GM20431 (cell line): ENCODE results near the gene ZMYND8.

Experiments
- in situ Hi-C: fragments of 300-500 bp; cut with MseI, MboI; formaldehyde crosslinking; loops from one replicate; pipeline ENCODE4 v1.15.0; 2020; ENCODE audit warnings: low sequenced_read_pairs; ENCODE audit not compliant: unreplicated experiment

ZMYND8 gene

DNA sequence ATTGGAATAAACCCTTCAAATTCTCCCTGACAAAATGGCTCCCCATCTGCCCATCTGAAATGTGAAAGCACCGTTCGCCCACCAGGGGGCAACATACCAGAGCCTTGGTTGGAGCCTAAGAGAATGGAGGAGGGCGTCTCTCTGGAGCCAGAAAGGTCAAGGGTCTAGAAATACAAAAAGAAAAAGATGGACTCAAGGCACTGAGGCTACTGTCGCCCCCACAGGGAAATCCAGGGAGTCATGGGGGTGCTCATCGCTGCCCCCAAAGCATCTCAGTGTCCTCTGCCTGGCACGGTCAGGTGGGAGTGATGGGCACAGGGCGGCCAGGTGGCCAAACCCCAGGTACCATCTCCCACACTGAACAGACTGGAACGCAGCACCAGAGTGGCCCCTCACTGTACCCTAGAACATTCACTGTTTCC lies 136.3 kb downstream of the ZMYND8 start:
- in situ Hi-C loops: no loop called here

DNA sequence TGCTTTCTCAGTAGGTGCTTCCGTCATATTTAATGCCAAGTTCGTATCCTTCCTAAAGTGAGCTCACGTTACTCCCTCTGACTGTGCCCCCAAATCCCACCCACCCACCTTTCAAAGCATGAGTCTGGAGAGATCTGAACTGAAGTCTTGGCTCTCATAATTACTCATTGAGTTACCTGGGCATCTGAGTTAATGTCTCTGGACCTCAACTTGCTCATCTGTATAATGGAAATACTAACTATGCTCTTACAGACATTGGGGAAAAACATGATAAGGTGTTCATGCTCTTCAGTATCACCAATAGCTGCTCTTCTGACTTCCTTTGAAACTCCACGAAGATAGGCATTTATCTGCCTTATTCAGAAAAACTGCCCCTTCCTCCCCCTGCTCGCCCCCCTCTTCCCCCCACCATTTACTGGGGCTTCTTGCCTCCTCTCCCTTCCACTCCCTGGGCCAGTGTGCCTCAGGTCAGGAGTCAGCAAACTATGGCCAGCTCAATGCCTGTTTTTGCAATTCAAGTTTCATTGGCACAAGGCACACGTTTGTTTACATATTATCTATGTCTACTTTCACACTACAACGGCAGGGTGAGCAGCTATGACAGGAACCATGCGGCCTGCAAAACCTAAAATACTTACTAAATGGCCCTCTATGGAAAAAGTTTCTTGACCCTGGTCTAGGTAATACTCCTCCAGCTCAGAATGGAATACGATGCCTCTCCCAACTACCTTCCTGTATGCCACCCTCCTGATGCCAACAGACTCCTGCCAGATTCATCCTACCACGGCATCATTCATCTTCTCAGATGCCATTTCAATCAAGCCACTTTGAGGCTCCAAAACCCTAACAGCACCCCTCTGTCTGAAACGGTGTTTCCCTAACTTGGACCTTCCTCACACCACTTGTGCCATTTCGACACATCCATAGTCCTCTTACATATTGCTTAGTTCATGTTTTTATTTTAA lies 138.7 kb downstream of the ZMYND8 start:
- in situ Hi-C loops: no loop called here

DNA sequence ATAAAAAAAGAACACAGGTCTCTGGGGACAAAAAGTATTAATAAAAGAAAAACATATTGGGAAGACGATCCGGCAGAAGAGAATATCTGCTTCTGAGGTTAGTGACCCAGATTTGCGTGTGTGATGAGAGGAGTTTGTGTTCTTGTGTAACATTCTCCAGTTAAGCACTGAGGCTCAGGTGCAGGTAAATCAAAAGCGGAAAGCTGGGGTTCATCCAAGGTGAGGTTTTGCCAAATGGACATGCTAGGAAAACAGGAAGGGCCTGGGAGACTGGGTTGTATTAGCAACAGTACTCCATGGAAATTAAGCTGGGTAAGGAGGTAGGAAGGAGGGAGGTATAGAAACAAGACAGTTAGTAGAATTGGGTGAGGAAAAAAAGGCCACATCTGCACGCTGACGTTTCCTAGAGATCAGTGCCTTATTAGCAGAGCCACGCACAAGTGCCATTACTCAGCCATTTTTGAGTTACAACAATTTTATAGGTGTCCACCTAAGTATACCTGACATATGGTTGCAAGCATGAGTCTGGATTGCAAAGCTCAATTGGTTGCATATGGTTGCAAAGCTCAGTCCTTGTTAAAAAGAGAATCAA lies 139.6 kb downstream of the ZMYND8 start:
- in situ Hi-C loops: no loop called here

DNA sequence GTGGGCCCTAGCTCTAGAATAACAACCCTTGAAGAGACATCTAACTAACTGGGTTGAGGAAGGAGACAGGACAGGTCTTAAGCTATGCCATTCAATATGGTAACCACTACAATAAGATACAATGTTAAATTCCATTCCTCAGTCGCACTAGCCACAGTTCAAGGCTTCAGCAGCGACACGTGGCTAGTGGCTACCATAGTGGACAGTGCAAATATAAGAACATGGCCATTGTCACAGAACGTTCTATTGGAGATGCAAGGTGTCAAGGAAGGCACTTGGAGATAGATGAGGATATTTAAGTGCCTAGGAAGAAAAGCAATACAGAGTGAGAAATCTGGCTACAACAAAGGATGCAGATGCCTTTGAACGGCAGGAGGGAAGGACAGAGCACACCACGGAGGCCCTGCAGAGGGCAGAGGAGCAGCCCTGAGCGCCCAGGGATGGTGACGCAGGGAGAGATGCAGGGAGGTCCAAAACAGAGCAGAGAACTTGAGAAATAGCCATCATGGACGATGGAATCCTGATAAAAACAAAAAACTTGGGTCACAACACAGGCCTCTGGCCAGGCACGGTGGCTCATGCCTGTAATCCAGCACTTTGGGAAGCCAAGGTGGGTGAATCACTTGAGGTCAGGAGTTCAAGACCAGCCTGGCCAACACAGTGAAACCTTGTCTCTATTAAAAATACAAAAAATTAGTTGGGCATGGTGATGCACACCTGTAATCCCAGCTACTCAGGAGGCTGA lies 140.7 kb downstream of the ZMYND8 start:
- in situ Hi-C loops: no loop called here

DNA sequence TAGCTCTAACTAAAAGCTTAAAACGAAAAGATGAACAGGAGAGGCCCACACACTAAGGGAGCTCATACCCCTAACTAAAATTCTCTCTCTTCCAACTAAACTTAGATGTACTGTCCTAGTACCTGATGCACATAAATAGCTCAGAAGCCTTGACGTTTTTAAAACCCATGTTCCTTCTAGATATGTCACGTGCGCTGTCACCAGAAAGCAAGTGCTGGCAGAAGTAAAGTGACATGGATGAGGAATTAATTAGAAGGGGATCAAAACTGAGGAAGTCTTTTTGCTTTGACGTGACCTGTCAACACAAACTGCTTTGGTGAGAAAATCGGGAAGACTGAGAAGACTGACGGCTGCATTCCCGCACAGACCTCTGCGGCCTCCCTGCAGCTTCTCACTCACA lies 142.5 kb downstream of the ZMYND8 start:
- in situ Hi-C loops: no loop called here

DNA sequence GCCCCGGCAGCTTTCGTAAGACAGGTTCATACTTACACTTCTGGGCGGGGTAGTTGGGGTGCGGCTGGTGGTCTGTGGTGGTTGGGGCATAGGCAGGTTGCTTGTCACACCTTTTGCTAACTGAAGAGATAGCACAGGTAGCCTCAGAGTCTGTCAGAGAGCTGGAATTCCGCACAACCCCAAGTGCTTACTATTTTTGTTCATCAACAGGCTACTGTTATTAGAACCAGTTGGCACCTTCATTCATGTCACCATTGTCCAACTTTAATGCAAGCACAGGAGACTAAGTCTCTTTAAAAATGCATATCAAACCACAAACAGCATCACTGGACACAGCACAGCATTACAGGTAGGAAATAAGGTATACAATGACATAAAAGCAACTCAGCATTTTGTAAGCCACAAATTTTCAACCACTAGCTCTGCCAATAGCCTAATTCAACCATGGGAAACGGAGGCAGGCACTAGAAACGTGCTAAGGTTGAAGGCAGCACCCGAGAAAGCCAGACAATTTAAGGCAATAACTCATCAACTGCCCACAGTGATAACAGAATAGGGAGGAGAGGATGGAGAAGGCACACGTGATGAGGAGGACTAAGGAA lies 143.8 kb downstream of the ZMYND8 start:
- in situ Hi-C loops: no loop called here

DNA sequence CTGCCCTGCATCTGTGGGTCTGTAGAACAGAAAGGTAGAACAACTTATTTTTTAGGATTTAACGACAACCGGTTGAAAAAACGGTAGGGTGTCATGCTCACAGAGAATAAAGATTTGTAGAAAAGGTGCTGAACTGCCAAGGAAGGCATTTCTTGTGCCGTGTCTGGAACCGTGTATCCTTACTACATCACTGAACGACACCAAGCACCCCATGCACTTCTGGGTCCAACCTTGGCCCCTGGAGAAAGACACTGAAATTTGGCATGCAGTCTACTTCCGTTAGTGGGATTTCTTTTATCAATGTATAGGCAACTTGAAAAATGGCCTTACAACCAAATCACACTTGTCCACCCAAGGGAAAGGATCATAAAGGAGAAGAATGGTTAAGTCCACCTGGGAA lies 145.5 kb downstream of the ZMYND8 start:
- in situ Hi-C loops: no loop called here

DNA sequence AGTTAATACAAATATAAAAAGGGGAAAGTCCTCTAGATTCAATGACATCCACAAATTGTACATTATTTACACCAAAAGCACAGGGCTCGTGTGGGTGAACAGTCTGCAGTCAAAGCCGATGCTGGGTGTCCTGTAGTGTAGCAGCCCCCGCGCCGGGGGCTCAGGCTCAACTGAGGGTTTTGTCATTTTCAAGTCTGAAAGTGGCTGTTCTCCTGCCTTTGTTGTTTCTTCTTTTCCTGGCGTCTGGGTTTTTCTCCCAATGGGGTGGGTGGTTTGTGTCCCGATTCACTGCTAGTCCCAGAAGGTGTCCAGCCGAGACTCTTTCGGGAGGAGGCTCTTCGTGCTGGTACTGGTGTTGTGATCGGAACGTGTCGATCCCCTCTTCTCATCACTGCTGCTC lies 146.0 kb downstream of the ZMYND8 start:
- in situ Hi-C loops: no loop called here

DNA sequence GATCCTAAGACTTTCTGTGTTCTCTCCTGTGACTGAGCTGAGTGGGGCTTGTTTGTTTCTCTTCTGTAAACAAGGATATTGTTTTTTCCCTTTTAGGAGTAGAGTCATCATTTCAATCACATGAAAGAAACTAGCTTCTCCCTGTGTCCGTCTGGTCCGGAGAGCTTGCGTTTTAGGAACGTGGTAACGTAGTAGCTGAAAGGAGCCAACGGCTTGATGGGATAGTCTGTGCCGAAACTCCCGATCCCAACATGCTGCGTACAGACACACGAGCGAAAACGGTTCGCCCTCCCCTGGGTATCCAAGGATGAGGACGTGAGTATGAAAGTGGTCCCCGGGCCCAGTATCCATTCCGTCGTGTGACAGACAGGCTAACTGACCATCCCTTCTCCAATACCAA lies 146.5 kb downstream of the ZMYND8 start:
- in situ Hi-C loops: loop anchor here (10.0 kb wide), 1 partner anchor 165 kb away; no protein-coding TSS in a partner anchor

DNA sequence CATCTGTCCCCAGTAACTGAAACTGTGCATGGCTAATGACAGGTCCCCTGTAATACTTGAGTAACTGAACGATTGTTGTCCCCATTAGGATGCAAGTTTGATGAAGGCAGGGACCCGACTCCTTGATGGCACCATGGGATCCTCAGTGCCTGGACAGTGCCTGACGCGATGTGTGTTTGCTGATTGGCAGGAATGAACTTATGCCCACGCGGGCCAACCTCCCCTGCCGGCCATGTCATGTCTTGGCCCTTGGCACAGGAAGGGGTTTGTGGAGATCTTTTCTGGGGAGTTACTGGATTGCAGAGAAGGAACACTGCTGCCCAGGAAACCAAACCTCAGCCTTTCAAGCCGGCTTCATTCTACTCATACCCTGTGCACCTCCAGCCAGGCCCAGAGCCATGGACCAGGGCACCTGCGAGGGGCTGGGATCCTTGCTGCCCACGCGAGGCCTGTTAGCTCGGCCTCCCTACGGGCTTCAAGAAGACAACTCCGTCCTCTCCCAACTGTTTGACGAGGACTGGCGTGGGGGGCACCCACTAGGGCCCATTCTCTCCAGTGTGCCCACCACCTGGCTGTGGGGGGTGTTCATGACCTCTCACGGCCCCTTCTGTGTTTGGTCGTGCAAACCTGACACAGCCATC lies 147.8 kb downstream of the ZMYND8 start:
- in situ Hi-C loops: loop anchor here (10.0 kb wide), 1 partner anchor 166 kb away; no protein-coding TSS in a partner anchor

DNA sequence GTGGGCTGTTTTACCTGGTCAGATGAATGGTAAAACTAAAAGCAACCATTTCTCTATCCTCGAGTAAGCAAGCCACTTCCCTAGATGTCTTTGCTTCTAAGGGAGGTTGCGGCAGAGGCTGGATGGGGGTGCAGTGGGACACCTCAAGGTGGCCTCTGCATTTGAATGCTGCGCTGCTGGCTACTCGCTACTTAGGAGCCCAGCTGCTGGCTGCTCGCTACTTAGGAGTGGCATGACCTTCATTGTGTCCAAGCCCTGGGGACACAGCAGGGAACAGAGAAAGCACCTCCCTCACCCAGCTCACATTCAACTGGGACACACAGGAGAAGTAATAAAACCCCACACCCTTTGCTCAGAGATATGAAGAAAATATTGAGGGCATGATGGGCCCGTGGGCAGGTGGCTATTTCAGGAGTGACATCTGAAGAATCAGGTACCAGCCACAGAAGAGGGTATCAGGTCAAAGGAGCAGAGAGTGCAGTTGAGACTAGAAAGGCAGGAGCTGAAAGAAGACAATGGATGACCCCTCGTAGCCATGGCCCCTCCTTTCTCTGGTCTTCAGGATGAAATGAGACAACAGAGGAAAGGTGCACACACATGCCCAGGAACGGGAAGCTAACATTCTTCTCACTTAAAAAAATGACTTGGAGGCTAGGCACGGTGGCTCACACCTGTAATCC lies 149.4 kb downstream of the ZMYND8 start:
- in situ Hi-C loops: loop anchor here (10.0 kb wide), 1 partner anchor 168 kb away; no protein-coding TSS in a partner anchor

DNA sequence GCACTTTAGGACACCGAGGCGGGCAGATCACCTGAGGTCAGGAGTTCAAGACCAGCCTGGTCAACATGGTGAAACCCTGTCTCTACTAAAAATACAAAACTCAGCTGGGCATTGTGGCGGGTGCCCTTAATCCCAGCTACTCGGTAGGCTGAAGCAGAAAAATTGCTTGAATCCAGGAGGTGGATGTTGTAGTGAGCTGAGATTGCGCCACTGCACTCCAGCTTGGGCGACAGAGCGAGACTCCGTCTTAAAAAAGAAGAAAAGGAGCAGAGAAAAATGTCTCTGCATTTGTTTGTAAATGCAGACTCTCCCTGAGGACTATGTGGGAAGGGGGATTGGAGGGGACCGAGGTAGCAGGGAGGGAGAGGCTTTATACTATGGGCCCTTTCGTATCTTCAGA lies 149.9 kb downstream of the ZMYND8 start:
- in situ Hi-C loops: loop anchor here (10.0 kb wide), 1 partner anchor 168 kb away; no protein-coding TSS in a partner anchor

DNA sequence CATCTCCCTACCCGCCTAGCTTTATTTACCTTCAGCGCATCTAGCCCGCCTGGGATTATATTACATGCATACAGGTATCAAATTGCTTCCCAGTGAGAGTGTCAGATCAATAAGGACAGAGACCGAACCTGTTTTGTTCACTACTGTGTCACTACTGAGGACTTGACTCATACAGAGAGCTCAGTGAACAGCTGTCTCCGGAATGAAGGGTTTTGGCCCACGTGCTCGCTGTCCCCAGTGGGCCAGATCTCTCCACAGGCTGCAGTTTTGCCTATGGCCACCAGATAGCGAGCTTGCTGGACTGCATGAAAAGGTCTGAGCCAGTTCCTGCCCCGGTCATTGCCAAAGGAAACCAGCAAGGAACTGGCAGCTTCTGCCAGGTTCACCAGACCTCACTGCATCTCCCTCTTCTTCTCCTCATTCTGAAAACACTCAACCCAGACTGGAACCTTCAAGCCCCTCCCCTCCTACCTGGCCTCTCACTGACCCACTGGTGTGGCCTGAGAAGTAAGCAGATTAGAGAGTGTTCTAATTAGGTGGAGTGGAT lies 150.8 kb downstream of the ZMYND8 start:
- in situ Hi-C loops: loop anchor here (10.0 kb wide), 1 partner anchor 169 kb away; no protein-coding TSS in a partner anchor

DNA sequence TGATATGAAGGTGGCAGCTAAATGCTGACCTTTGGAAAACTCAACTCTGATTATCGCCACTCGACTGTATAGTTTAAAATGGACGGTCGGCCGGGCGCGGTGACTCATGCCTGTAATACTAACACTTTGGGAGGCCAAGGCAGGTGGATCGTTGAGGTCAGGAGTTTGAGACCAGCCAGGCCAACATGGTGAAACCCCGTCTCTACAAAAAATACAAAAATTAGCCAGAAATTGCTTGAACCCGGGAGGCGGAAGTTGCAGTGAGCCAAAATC lies 151.7 kb downstream of the ZMYND8 start:
- in situ Hi-C loops: loop anchor here (10.0 kb wide), 1 partner anchor 170 kb away; no protein-coding TSS in a partner anchor

DNA sequence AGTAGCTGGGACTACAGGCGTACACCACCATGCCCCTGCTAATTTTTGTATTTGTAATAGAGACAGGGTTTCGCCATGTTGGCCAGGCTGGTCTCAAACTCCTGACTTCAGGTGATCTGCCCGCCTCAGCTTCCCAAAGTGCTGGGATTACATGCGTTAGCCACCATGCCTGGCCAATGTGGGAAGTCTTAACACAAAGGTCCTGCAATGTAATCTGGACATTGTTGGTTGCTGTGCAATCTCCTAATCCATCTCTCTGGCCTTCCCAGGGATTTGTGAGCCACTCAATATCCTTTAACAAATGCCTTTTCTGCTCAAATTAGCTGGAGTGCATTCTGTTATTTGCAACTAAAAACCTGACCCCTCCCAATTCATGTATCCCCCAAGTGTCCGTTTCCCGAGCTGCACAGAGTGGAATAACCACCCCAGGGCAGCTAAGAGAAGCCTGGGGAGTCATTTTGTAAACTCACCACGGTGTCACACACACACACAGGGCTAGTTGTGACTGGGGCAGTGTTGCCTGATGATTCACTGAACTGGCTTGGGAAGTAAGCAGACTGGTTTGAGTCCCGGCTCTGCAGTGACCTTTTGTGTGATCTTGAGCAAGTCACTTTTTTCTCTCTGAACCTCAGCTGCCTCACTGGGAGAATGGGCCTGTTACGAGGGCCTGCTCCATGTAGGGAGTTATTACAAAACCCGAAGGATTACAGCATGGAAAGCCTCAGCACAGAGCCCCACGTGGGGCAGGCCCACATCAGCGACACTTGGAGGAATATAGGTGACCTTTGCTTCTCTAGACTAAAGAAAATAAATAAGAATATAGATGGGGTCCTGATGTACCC lies 152.3 kb downstream of the ZMYND8 start:
- in situ Hi-C loops: loop anchor here (10.0 kb wide), 1 partner anchor 171 kb away; no protein-coding TSS in a partner anchor

DNA sequence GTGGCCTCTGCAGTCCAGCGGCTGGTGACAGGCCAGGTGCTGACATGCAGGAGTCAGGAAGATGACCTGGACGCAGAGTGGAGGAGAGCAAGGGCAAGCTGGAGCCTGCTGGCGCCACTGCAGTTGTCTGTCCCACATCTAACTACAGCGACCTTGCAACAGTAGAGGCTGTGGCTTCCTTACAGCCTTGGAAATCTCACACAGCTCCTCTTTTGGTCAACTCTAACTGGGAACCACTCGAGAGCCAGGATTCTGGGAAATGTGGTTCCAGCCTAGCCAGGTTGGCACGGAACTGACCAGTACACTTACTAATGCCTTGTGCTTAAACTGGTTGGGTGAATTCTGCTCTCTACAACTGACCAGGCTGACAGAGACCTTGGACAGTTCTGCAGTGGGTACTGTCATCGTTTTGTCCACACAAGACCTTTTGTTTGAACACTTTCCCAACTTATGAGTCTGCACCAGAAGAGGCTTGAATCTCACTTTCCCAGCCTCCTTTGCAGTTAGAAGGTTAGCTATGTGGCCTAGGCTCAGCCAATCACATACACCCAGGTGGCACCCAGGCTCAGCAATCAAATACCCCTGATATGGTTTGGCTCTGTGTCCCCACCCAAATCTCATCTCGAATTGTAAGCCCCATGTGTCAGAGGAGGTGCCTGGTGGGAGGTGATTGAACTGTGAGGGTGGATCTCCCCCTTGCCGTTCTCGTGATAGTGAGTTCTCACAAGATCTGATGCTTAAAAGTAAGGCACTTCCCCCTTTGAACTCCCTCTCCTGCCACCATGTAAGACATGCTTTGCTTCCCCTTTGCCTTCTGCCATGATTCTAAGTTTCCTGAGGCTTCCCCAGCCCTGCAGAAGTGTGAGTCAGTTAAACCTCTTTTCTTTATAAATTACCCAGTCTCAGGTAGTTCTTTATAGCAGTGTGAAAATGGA lies 153.5 kb downstream of the ZMYND8 start:
- in situ Hi-C loops: loop anchor here (10.0 kb wide), 1 partner anchor 172 kb away; no protein-coding TSS in a partner anchor
